ENCODE data around the gene AKIRIN1. TPM values are rescaled to one million over a fixed set of nuclear protein-coding genes. Genes with fewer than 3 reads are reported as not detected.

The AKIRIN1 gene
- total and polyA plus RNA-seq, 10 of the 15 experiments (the other 5 are each of a cell fraction or from before 2014, with no cell fraction given) = 7.5 to 72.3 (median 50.4) TPM

- no peak for TF ChIP-seq CBFB (IDR thresholded peaks at IDR 0.05; ENCODE audit: low read depth)
- TF ChIP-seq HDAC2 (IDR thresholded peaks at IDR 0.05) = no peak
- TF ChIP-seq E4F1 (IDR thresholded peaks at IDR 0.05; ENCODE audit: borderline replicate concordance, partially characterized antibody) = no peak
- TF ChIP-seq IKZF1 (conservative IDR thresholded peaks at IDR 0.05) = peak; percentile 32; the same call in 1 of the 2 replicates
- TF ChIP-seq CUX1 (IDR thresholded peaks at IDR 0.05; ENCODE audit: insufficient replicate concordance, low read depth, low read length) = peak; percentile 52
- TF ChIP-seq SPI1 (IDR thresholded peaks at IDR 0.05; ENCODE audit: borderline replicate concordance, insufficient read depth, low read depth, low read length) = peak; percentile 95
Observed at GRCh38 chr1:38992412-38993111, 1.5 kb downstream of the AKIRIN1 start (continued).
